Endometrium (tissue), 2 donors: ENCODE results near the gene EML2.
"Not testable (repeated sequence)": the region's sequence is repeated elsewhere in the genome, so short reads cannot be mapped to it uniquely, and the experiment has no call there.

Experiments used
- FAIRE-seq: peaks from 2 replicates; lab custom pipeline; 2012; peaks lifted over from hg19 to GRCh38; lab: Jason Lieb, UNC
- donor health status: control.
- donor health status: control.

The EML2 gene

GRCh38 chr19:45638930-45639729 lies at the start of gene EML2:
EML2 (minus strand) TSS chr19:45639397; CDS start chr19:45639376, 21 bp downstream.
- FAIRE-seq: no peak

- no peak for FAIRE-seq
Measured at GRCh38 chr19:45687599-45687998, 48.4 kb upstream of the EML2 start.

GRCh38 chr19:45685045-45685444 lies 45.8 kb upstream of the EML2 start:
- not testable (repeated sequence) for FAIRE-seq

- FAIRE-seq: no peak
Measured at GRCh38 chr19:45682908-45683307, 43.7 kb upstream of the EML2 start.

- no peak for FAIRE-seq
Measured at GRCh38 chr19:45682117-45682516, 42.9 kb upstream of the EML2 start.

GRCh38 chr19:45681391-45682015 lies 42.3 kb upstream of the EML2 start:
- FAIRE-seq: no peak

- no peak for FAIRE-seq
Measured at GRCh38 chr19:45677351-45678230, 38.4 kb upstream of the EML2 start.

GRCh38 chr19:45676851-45677263 lies 37.7 kb upstream of the EML2 start:
- no peak for FAIRE-seq

- no peak for FAIRE-seq
Measured at GRCh38 chr19:45674946-45675345, 35.7 kb upstream of the EML2 start.

- no peak for FAIRE-seq
Measured at GRCh38 chr19:45670670-45671453, 31.7 kb upstream of the EML2 start.

- no peak for FAIRE-seq
Measured at GRCh38 chr19:45668342-45668871, 29.2 kb upstream of the EML2 start.

- no peak for FAIRE-seq
Measured at GRCh38 chr19:45667620-45668341, 28.6 kb upstream of the EML2 start, which contains the start of gene GIPR. GIPR (plus strand) TSS chr19:45668221; CDS start chr19:45669521, 1,300 bp downstream.

- no peak for FAIRE-seq
Measured at GRCh38 chr19:45664575-45664974, 25.4 kb upstream of the EML2 start.

- no peak for FAIRE-seq
Measured at GRCh38 chr19:45663800-45664199, 24.6 kb upstream of the EML2 start.

- no peak for FAIRE-seq
Measured at GRCh38 chr19:45660636-45661035, 21.4 kb upstream of the EML2 start.

- no peak for FAIRE-seq
Measured at GRCh38 chr19:45659096-45659729, 20.0 kb upstream of the EML2 start.

GRCh38 chr19:45657520-45658167 lies 18.4 kb upstream of the EML2 start:
- no peak for FAIRE-seq

- no peak for FAIRE-seq
Measured at GRCh38 chr19:45655073-45655472, 15.9 kb upstream of the EML2 start.

- no peak for FAIRE-seq
Measured at GRCh38 chr19:45653634-45654033, 14.4 kb upstream of the EML2 start.

- FAIRE-seq: no peak
Measured at GRCh38 chr19:45650722-45651121, 11.5 kb upstream of the EML2 start.
